ENCODE results near the gene CHAF1A.

GRCh38 chr19:4360081-4360569, 42.3 kb upstream of the CHAF1A start:
- TF ChIP-seq, protein P1, sequence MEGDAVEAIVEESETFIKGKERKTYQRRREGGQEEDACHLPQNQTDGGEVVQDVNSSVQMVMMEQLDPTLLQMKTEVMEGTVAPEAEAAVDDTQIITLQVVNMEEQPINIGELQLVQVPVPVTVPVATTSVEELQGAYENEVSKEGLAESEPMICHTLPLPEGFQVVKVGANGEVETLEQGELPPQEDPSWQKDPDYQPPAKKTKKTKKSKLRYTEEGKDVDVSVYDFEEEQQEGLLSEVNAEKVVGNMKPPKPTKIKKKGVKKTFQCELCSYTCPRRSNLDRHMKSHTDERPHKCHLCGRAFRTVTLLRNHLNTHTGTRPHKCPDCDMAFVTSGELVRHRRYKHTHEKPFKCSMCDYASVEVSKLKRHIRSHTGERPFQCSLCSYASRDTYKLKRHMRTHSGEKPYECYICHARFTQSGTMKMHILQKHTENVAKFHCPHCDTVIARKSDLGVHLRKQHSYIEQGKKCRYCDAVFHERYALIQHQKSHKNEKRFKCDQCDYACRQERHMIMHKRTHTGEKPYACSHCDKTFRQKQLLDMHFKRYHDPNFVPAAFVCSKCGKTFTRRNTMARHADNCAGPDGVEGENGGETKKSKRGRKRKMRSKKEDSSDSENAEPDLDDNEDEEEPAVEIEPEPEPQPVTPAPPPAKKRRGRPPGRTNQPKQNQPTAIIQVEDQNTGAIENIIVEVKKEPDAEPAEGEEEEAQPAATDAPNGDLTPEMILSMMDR (IDR thresholded peaks at IDR 0.05), result no peak
- TF ChIP-seq ZNF219 (CRISPR knock-in tag; IDR thresholded peaks at IDR 0.05; ENCODE audit: borderline replicate concordance) (no peak), SP1 (CRISPR knock-in tag; conservative IDR thresholded peaks at IDR 0.05) (no peak), JUN (CRISPR knock-in tag; IDR thresholded peaks at IDR 0.05) (no peak), ZNF263 (CRISPR knock-in tag; IDR thresholded peaks at IDR 0.05; ENCODE audit: low read depth) (no peak), NFYB (CRISPR knock-in tag; conservative IDR thresholded peaks at IDR 0.05; ENCODE audit: low read depth) (no peak), NR2C2 (CRISPR knock-in tag; IDR thresholded peaks at IDR 0.05) (0 out of 2 replicates have a peak, but pooled peaks have one; percentile 14), ZNF138 (CRISPR knock-in tag; conservative IDR thresholded peaks at IDR 0.05) (no peak), FOXJ3 (CRISPR knock-in tag; IDR thresholded peaks at IDR 0.05; ENCODE audit: borderline replicate concordance) (no peak), TCF7 (CRISPR knock-in tag; IDR thresholded peaks at IDR 0.05; ENCODE audit: low read depth) (no peak), ZNF232 (CRISPR knock-in tag; IDR thresholded peaks at IDR 0.05) (no peak)
- TF ChIP-seq, protein P2, sequence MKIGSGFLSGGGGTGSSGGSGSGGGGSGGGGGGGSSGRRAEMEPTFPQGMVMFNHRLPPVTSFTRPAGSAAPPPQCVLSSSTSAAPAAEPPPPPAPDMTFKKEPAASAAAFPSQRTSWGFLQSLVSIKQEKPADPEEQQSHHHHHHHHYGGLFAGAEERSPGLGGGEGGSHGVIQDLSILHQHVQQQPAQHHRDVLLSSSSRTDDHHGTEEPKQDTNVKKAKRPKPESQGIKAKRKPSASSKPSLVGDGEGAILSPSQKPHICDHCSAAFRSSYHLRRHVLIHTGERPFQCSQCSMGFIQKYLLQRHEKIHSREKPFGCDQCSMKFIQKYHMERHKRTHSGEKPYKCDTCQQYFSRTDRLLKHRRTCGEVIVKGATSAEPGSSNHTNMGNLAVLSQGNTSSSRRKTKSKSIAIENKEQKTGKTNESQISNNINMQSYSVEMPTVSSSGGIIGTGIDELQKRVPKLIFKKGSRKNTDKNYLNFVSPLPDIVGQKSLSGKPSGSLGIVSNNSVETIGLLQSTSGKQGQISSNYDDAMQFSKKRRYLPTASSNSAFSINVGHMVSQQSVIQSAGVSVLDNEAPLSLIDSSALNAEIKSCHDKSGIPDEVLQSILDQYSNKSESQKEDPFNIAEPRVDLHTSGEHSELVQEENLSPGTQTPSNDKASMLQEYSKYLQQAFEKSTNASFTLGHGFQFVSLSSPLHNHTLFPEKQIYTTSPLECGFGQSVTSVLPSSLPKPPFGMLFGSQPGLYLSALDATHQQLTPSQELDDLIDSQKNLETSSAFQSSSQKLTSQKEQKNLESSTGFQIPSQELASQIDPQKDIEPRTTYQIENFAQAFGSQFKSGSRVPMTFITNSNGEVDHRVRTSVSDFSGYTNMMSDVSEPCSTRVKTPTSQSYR (CRISPR knock-in tag; IDR thresholded peaks at IDR 0.05), result no peak
- TF ChIP-seq, protein P3, sequence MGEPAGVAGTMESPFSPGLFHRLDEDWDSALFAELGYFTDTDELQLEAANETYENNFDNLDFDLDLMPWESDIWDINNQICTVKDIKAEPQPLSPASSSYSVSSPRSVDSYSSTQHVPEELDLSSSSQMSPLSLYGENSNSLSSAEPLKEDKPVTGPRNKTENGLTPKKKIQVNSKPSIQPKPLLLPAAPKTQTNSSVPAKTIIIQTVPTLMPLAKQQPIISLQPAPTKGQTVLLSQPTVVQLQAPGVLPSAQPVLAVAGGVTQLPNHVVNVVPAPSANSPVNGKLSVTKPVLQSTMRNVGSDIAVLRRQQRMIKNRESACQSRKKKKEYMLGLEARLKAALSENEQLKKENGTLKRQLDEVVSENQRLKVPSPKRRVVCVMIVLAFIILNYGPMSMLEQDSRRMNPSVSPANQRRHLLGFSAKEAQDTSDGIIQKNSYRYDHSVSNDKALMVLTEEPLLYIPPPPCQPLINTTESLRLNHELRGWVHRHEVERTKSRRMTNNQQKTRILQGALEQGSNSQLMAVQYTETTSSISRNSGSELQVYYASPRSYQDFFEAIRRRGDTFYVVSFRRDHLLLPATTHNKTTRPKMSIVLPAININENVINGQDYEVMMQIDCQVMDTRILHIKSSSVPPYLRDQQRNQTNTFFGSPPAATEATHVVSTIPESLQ (CRISPR knock-in tag; IDR thresholded peaks at IDR 0.05), result no peak
- TF ChIP-seq, protein P4, sequence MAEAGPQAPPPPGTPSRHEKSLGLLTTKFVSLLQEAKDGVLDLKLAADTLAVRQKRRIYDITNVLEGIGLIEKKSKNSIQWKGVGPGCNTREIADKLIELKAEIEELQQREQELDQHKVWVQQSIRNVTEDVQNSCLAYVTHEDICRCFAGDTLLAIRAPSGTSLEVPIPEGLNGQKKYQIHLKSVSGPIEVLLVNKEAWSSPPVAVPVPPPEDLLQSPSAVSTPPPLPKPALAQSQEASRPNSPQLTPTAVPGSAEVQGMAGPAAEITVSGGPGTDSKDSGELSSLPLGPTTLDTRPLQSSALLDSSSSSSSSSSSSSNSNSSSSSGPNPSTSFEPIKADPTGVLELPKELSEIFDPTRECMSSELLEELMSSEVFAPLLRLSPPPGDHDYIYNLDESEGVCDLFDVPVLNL (CRISPR knock-in tag; IDR thresholded peaks at IDR 0.05; ENCODE audit: borderline replicate concordance, low read depth), result no peak
